ENCODE measurements around the gene ARFGEF3. TPM values are rescaled to one million over a fixed set of nuclear protein-coding genes. Genes with fewer than 3 reads are reported as not detected.
"Not testable (repeated sequence)": the region's sequence is repeated elsewhere in the genome, so short reads cannot be mapped to it uniquely, and the experiment has no call there.

The ARFGEF3 gene, protein sequence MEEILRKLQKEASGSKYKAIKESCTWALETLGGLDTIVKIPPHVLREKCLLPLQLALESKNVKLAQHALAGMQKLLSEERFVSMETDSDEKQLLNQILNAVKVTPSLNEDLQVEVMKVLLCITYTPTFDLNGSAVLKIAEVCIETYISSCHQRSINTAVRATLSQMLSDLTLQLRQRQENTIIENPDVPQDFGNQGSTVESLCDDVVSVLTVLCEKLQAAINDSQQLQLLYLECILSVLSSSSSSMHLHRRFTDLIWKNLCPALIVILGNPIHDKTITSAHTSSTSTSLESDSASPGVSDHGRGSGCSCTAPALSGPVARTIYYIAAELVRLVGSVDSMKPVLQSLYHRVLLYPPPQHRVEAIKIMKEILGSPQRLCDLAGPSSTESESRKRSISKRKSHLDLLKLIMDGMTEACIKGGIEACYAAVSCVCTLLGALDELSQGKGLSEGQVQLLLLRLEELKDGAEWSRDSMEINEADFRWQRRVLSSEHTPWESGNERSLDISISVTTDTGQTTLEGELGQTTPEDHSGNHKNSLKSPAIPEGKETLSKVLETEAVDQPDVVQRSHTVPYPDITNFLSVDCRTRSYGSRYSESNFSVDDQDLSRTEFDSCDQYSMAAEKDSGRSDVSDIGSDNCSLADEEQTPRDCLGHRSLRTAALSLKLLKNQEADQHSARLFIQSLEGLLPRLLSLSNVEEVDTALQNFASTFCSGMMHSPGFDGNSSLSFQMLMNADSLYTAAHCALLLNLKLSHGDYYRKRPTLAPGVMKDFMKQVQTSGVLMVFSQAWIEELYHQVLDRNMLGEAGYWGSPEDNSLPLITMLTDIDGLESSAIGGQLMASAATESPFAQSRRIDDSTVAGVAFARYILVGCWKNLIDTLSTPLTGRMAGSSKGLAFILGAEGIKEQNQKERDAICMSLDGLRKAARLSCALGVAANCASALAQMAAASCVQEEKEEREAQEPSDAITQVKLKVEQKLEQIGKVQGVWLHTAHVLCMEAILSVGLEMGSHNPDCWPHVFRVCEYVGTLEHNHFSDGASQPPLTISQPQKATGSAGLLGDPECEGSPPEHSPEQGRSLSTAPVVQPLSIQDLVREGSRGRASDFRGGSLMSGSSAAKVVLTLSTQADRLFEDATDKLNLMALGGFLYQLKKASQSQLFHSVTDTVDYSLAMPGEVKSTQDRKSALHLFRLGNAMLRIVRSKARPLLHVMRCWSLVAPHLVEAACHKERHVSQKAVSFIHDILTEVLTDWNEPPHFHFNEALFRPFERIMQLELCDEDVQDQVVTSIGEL (N-terminal part only)
- polyA plus RNA-seq (2013, experiment 1 of 2; ENCODE audit: insufficient read length), result 0.12 TPM
- polyA plus RNA-seq (2013, experiment 2 of 2; ENCODE audit: insufficient read length), result 0.12 TPM

DNA sequence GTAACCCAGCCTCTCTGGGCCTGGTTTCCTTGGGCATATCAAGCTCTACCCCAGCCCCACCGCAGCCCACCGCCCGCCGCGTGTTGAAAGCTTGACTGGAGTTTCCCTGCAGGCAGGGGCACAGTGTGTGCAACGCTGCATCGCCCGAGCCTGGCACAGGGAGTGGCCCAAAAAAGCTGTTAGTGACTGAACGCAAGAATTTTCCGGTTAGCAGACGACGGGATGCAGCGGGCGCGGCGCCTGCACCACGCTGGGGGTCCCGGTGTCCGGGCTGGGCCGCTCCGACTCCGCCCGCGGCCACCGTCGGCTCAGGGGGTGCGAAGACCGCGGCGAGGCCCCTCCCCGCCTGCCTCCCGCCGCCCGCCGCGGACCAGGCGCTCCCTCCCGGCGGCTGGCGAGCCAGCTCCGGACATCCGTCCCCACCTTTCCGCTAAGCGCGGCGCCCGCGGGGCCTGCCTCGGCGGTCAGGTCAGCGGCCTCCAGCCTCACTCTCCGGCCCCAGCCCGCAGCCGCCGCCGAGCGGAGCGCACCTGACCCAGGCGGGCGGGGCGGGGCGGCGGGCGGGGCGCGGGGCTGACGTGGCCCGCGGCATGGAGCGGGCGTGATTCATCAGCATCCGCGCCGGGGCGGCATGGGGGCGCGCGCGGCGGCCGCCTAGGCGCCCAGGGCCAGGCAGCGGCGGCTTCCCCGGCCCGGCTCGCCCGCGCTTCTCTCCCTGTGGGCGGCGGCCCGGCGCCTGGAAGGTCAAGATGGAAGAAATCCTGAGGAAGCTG is at the start of gene ARFGEF3:
Gene ARFGEF3 (plus strand): TSS at position 602 of the 773 bp plus-strand sequence. CDS start 148 bp downstream, at position 750.
- DNase-seq, result peak; percentile 39

DNA sequence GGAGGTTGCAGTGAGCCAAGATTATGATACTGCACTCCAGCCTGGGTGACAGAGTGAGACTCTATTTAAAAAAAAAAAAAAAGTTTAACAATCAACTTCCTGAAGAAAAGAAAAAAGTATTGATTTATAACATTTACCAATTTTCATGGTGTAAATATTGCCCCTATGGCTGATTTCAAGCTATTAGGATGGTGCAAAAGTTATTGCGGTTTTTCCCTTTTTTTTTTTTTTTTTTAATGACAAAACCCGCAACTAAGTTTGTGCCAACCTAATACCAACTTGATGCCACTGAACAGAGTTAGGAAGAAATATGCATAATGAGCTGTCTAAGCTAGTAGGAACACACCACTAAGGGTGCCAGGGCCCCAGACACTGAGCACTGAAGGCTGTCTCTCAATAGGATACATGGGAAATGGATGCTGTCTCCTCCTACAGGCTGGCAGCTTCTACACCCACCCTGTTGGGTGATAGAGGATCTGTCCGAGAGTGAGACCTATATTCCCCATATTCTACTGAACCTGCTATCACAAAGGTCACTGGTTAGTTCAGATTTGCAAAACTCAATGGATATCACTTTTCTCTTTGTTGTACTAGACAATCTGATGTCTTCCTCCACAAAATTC is 48.0 kb upstream of the ARFGEF3 start:
- DNase-seq, result no peak

DNA sequence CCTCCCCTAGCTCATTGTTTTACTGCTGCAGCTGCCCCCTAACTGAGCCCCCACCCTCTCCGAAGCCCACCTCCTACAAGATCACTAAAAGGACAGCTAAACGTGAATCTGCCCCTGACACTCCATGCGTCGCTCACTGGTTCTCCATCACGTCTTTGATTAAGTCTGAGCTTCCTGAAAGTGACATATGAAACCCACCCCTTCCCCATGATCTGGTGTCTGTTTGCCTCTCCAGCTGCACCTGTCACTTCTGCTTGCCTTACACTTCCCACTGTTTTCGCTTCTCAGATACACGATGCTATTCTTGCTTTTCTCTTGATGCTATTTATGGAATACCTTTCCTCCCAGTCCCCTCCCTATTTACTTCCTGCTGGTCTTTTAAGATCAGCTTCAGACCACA is 46.5 kb upstream of the ARFGEF3 start:
- DNase-seq, result no peak

DNA sequence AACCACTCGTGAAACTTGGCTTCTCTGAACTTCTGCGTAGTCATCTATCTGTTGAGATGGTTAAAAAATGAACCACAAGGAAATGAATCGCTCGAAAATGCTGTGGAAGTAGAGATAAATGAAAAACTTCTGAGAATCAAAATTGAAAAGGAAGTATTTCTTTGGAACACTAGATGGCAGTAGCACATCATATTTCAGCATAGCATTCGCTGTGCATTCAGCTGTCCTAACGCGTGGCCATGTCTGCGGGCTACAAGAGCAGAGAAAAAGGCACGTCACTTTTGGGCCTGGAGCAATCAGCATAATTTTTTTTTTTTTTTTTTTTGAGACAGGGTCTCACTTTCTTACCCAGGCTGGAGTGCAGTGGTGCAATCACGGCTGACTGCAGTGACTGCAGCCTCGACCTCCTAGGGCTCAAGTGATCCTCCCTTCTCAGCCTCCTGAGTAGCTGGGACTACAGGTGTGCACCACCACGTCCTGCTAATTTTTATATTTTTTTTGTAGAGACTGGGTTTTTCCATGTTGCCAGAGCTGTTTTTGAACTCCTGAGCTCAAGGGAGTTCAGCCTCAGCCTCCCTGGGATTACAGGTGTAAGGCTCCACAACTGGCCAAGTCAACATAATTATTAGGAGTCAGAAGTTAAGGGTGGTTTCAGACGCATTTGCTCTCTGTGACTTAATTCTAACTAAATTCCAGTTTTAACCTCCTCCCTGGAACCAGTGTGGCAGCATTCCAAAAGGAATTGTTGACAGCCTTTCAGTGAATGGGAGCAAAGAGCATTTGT is 45.7 kb upstream of the ARFGEF3 start:
- DNase-seq, result peak; percentile 65

DNA sequence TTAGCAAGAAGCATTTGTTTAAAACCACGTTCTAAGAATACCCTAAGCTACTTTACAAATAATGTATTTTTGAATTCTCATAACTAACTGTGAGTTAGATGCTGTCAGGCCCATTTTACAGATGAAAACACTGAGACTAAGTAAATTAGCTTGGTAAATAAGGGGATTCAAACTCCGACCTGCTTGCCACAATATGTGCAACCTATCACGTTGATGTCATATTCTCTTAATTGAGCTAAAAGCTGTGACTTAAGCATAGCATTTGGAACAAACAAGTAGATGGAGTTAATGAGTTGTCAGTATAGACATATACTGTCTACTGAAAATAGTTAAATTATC is 45.1 kb upstream of the ARFGEF3 start:
- DNase-seq, result no peak

DNA sequence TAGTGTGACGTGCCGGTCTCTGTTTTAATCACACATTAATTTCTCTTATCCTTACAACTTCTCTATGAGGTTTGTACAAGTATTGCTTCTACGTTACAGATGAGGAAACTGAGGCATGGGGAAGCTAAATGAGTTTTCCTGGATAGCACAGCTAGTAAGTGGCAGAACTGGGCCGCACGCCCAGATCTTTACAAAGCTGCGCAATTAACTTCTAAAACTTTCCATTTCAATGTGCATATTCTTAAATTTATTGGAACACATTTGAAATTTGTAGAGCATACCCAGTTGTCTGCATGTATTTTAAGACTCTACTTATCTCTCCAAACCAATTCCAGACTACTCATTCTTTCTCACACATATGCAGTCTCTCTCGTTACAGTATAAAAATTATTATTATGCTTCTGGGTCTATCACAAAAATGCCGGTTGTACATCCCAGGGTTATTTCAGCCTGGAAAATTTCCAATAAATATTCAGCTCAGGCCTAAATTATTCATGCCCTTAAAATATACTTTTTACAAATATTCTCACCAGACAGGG is 44.3 kb upstream of the ARFGEF3 start:
- no peak for DNase-seq

DNA sequence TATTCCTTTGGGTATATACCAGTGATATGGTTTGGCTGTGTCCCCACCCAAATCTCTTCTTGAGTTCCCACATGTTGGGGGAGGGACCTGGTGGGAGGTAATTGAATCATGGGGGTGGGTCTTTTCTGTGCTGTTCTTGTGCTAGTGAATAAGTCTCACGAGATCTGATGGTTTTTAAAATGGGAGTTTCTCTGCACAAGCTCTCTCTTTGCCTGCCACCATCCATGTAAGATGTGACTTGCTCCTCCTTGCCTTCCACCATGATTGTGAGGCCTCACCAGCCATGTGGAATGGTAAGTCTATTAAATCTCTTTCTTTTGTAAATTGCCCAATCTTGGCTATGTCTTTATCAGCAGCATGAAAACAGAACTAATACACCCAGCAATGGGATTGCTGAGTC is 42.5 kb upstream of the ARFGEF3 start:
- not testable (repeated sequence) for DNase-seq

DNA sequence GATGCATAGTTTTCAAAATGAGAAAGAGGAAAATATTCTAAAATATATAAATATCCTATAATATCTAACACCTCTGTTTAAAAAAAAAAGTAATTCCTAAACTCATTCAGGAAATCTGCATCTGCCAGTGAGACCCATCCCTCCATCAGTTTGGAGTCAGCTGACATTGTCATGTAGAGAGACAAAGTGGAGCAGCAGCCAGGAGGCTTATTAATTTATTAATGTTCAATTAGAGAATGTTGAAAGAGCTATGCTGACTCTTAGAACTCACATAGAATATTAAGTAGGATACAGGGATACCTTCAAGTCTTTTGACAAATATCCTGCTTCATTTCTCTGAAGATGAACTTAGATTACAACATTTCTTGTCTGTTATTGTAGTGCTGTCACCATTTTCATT is 41.8 kb upstream of the ARFGEF3 start:
- no peak for DNase-seq

DNA sequence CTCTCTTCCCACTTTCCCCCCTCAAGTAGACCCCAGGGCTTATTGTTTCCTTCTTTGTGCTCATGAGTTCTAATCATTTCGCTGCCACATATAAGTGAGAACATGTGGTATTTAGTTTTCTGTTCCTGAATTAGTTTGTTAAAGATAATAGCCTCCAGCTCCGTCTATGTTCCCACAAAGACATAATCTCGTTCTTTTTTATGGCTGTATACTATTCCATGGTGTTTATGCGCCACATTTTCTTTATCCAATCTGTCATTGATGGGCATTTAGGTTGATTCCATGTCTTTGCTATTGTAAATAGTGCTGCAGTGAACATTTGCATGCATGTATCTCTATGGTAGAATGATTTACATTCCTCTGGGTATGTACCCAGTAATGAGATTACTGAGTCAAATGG is 37.6 kb upstream of the ARFGEF3 start:
- no peak for DNase-seq

DNA sequence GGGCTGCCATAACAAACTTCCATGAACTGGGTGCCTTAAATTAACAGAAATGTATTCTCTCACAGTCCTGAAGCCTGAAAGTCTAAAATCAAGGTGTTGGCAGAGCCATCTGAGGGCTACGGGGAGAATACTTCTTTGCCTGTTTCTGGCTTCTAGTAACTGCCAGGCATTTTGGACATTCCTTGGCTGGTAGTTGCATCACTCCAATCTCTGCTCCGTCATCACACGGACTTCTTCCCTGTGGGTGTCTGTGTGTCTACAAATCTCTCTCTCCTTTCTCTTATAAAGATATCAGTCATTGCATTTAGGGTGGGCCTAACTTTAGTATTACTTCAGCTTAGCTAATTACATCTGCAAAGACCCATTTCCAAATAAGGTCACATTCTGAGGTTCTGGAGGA is 33.6 kb upstream of the ARFGEF3 start:
- DNase-seq, result no peak

DNA sequence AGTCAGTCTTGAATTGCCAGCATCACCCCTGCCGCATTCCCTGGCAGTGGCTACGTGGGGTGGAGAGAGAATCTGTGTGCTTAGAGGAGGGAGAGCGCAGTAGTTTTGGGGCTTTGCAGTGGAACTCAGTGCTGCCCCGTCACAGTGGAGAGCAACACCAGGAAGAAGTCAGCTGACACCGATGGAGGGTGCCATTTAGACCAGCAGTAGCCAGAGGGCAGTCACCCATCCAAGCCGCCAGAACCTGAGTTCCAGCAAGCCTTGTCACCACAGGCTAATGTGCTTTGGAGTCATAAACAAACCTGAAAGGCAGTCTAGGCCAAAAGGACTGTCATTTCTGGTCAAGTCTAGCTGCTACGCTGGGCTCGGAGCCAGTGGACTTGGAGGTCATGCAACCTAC is 32.5 kb upstream of the ARFGEF3 start:
- DNase-seq, result no peak

DNA sequence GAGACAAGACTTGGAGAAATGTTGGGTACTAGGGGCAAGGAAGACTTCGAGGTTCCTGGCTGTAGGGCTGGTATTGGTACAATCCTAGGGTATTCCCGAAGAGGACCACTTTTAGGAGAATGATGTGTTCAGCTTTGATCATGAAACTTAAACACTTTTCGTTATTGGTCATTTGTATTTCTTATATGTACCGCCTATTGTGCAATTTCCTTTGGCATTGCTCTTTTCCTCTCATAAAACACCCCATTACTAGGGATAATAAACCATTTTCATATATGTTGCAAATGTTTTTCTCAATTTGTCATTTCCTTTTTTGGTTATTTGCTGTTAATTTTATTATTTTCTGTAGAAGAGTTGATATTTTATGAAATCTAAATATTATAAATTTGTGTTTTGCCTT is 18.9 kb upstream of the ARFGEF3 start:
- no peak for DNase-seq

DNA sequence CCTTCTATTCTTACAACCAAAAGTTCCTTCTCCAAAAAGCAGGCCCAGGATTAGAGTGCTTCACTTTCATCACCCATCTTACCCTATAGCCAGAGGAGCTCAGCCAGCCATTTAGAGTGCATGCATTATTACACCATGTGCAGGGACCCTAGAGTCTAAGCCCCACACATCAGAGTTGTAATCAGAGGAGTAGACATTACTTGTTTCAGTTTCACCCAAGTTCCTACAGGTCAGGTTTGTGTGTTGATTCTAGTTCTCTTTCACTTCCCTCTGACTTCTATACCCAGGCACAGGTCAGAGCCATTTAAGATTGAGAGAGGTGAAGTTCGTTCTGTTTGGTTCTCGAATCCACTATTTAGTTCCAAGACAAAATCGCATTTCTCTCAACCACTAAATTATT is 16.3 kb upstream of the ARFGEF3 start:
- no peak for DNase-seq

DNA sequence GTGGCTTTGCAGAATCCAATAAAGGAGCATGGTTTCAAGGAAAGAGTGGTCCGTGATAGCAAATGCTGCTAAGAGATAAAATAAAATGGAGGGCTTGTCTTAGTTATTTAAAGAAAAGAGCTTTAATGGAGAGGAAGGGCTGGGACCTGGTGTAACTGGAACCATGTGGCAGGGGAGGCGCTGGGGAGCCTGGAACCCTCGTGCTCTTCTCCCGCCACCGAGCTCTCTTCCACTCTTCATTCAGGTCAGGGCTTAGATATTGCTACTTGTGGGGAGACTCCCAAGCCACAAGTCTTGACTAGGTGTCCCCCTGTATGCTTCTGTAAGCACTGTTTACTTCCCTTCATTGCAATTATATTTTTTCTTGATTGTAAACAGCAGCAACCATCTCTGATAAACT is 15.2 kb upstream of the ARFGEF3 start:
- DNase-seq, result no peak

DNA sequence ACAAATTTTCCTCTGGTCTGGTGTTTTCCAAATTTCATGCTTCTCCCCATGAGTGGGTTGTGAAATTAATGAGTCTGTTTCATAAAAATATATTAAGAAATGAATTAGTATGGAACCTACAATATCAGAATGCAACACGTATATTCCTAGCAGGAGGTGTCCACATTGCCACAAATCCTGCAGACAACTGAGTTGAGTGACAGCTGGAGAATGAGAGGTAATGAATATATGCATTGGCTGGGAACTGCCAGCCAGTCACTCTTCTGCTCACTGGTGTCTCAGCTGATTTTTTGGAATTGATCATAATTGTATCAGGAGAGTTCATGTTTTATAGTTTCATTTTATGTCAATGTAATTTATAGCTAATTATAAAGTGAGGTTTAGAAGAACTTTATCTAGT is 6.3 kb upstream of the ARFGEF3 start:
- no peak for DNase-seq

DNA sequence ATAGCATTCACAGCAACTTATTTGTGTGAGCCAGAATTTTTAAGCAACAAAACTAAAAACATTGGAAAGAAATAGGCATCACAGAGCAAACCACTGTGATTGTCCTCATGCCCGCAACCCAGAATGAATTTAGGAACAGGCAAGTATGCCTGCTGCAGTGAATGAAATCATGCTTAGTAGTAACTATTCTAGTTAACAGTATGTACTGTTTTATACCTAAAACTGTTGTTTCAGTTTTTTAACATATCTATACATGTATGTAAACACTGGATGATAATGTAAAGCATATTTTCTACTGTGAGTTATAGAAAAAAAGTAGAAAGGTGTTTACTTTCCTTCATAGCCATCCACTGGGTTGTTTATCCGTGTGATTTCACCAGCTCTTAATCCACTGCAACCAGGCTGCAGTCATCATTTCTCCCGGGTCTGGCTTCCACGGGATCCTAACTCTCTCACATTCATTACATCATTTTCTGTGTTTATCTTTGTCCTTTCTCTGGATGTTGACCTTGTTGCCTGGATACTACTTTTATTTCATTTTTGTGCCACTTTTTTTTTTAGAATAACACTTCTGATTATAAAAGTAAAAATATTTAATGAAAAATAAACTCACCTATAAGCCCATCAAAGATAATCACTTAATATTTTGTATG is 3.6 kb upstream of the ARFGEF3 start:
- no peak for DNase-seq

DNA sequence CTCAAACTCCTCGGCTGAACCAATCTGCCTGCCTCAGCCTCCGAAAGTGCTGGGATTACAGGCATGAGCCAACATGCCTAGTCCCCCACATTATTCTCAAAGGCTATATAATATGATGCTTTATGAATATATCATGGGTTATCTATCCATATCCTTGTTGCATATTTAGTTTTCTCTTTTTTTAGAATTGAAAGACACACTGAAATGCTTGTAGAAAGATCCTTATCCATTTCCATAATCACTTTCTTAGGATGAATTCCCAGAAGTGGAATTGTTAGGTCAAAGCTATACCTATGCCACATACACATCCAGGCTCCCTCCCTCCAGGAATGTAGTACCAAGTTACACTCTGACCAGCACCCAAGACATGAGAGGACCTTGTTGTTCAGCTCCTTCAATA is 2.5 kb upstream of the ARFGEF3 start:
- DNase-seq, result no peak

DNA sequence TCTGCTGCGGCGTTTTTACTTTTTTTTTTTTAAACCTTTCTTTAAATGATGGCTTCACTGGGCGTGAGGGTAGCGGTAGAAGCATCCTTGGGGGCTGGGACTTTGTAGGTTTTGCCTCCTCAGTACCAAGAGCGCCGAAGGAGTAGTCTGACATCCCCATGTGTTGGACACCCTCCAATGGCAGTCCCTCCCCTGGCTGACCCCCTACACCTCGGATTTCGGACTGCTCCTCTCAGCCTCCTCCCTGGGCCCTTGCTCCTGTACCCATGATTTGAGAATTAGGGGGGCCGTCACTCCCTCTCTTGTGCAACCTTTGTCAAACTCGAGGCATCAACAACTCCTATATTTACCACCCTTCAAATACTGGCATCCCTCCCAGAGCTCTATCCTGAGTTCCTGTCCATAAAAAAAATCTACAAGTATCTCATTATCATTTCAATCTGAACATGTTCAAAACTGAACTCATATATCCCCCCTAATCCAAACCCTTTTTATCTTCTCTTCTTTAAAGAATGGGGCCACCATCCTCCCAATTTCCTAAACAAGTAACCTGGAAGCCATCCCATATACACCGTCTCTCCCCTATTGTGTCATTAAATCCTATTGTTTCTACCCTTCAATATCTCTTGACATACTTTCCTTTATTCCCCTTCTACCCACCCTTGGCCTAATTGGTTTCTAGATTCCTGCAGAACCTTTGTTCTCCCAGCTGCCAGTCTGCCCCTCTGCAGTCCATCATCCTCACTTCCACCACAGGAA is 1.2 kb upstream of the ARFGEF3 start:
- DNase-seq, result no peak

DNA sequence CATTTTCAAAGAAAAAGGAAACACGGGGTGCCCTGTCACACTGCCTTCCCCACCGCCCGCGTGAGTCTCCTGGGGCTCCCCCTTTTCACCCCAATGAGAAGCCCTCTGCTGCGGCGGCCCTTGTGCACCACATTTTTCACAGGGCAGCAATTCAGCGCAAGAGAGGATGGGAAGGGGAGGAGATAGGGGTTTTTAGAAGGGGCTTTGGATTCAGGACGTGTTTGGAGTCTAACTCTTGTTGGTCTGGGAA is 726 bp upstream of the ARFGEF3 start:
- DNase-seq, result no peak

All from fibroblast of skin of back (primary cell).